NCI-H1930 (cell line): ENCODE measurements around the gene DLGAP3.

Experiments
- DNase-seq, 2 experiments: peaks; one replicate each; lab custom pipeline; 2025; lab: John Stamatoyannopoulos, UW

DLGAP3 gene

DNA sequence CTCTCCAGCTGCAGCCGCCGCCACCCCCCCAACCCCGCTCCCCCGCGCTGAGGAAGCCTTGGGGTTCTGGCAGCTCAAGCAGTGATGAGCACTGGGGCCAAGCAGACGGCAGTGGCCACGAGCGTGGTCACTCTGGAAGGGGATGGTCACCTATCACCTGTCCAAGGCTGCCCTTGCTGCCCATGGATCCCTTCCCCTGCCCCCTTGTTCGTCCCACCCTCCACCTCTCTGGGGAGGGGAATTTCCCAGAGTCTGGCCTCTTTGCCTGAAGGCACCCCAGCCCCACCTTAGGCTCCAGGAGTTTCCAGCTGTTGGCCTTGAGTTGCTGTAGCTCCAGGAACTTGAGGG, 62.7 kb downstream of the DLGAP3 start:
- no peak for DNase-seq

- DNase-seq: no peak
These were observed 63.3 kb downstream of the DLGAP3 start for GRCh38 chr1:34865981-34866761.

- no peak for DNase-seq
These were observed 63.9 kb downstream of the DLGAP3 start for GRCh38 chr1:34865573-34865972.

DNA sequence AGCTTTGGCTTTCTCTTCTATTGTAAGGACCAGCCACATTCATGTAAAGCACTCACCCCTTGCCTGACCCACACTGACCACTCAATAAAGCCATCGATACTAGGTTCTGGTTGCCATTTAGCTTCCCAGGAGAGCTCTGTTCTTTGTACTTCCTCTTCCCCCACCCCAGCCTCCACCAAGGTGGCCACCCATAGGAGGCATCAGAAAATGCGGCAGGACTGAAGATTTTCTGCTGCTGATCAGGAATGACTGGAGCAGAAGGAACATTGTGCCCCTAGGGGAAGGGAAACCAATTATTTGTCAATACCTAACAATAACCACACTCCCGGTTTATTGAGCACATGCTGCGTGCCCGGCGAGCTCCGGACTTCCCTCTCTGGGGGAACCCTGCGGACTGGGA, 64.7 kb downstream of the DLGAP3 start:
- DNase-seq: no peak

DNA sequence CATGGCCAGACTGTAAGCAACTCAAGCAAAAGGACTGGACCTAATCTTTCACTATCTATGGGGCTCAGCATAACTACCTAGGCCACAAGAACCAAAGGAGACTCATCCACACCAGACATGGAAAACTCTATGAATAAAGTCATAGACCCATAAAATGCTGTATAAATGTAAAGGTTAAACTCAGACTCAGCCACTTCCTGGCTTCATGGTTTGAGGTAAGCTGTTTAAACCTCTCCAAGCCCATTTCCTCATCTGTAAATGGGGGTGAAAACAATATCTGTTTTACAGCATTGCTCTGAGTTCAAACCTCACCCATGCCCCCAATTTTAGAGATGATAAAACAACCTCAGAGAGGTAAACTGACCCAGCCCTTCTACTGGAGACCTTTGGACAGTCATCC, 65.9 kb downstream of the DLGAP3 start:
- DNase-seq: no peak

GRCh38 chr1:34859446-34860200, 69.8 kb downstream of the DLGAP3 start, which contains the start of gene SMIM12:
Gene SMIM12 (minus strand): TSS chr1:34859749. CDS start chr1:34855977, 3,772 bp downstream.
- peak; percentile 82 to 93 for DNase-seq

GRCh38 chr1:34858901-34859445, 70.5 kb downstream of the DLGAP3 start:
- no peak for DNase-seq

GRCh38 chr1:34856697-34857096, 72.8 kb downstream of the DLGAP3 start:
- no peak for DNase-seq

GRCh38 chr1:34852677-34853217, 76.7 kb downstream of the DLGAP3 start:
- DNase-seq: peak; percentile 75 to 81

DNA sequence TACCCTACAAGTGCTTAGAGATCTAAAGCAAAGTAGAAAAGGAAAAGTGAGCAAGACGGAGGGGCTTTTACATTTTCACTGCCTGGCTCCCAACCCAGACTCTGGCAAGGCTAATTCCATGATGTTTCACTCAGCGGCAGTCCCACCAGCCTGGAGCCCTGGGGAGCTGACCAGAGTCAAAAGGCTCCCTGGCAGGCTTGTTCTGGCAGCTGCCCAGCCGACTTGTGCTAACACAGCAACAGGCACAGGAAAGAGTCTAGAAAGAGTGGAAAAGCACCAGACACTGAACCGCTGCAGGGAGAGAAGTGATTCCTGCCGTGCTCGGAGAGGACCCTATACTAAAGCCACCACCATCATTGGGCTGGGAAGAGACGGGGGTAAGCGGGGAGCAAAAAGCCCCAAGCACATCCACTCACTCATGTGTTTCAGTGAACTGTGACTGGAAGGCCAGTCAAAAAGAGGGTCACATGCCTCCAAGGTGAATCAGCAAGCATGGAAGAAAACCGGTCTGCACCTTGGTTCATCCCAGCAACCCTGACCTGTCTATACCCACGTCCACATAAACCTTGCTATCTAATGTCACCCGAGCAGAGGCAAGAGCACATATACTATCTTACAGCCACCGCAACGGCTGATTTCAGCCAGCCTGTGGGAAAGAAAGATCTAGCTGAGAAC, 77.9 kb downstream of the DLGAP3 start:
- no peak for DNase-seq

DNA sequence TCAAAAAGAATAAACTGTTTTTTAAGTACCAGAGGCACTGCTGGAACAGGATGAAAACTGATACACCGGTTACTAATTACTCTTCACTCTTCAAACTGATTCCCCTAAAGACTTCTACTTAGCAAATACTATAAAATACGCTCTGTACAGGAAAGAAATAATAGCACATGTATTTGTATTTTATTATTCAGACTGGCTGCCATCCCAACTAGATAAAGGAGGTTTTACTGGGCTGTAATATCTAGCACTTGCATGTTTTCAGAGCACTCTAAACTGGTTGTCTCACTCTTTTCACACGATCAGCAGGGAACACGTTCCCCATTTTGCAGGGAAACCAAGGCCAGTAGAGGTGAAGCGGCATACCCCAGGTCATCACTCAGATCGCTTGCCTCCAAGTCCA, 79.1 kb downstream of the DLGAP3 start:
- DNase-seq: no peak

DNA sequence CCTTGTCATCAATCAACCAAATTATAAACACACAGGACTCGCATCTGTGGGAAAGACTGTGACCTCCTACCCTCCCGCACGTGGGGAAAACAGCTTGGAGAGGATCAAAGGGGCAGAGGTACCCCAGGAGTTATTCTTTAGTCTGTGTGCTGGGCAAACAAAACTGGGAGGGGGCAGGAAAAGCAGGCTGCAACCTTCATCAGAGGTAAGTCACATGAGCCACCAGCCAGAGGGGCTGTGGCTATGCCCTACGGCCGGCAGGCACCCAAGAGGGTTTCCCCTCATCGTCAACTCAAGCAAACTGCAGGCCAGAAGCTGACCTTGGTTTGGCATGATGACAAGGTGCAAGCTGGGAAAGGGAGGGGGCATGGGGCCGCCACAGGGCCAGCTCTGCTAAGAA, 82.4 kb downstream of the DLGAP3 start:
- DNase-seq: no peak

- no peak for DNase-seq
These were observed 83.2 kb downstream of the DLGAP3 start for GRCh38 chr1:34846265-34846664.

GRCh38 chr1:34845131-34845901, 84.1 kb downstream of the DLGAP3 start:
- no peak for DNase-seq

GRCh38 chr1:34844252-34844634, 85.2 kb downstream of the DLGAP3 start:
- DNase-seq: no peak

DNA sequence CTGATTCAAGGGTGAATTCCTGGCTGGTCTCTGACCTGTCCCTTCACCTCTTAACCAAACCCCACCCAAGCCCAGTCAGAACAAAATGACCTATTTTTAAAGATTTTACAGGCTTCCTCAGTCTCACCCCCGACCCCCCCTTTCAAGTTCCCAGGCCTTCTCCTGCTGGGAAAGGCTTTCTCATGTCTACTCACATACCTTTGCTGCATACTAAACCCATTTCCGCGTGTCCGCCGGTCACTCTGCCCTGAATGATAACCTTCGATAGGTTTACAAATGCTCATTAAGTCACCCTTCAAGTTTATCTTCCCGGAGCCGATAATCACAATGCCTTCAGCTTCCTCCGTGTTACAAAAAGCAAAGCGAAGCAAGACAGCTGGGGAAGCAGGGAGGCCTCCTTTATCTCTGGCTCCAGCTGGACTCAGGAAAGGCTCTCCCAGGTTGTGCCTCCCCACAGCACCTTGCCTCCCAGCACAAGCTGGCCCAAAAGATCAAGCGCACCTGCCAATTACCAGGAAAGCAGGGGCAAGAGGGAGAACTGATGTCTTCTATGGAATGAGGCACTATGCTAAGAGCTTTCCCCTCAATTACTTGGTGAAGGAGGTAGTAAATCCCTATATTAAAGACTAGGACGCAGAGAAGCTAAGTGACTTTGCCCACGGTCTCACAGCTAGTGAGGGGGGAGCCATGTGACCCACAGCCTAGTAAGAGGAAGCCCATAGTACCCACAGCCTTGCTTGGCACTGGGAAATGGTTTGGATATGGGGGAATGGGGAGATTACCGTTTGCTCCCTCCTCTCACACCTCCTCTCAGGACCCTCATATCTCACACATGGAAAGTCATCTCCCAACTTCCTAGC, 85.8 kb downstream of the DLGAP3 start:
- DNase-seq: no peak

GRCh38 chr1:34842952-34843371, 86.5 kb downstream of the DLGAP3 start:
- DNase-seq: no peak

GRCh38 chr1:34842073-34842472, 87.4 kb downstream of the DLGAP3 start:
- DNase-seq: no peak

GRCh38 chr1:34840426-34840825, 89.0 kb downstream of the DLGAP3 start:
- no peak for DNase-seq

- DNase-seq: no peak
These were observed 89.7 kb downstream of the DLGAP3 start for GRCh38 chr1:34839526-34840305.
